GM10266 (cell line): ENCODE measurements around the gene NOS1.

Experiments
- DNase-seq: peaks from one replicate; pipeline ENCODE4 v3.0.0; 2012; ENCODE audit errors: extremely low spot score
- TF ChIP-seq, protein P1 (sequence below): IDR thresholded peaks from 2 replicates; pipeline ENCODE4 v1.5.1; 2012; ENCODE audit warnings: mild to moderate bottlenecking, low read depth; ENCODE audit not compliant: control insufficient read depth, insufficient read depth; ENCODE audit errors: missing control alignments

NOS1 gene

DNA sequence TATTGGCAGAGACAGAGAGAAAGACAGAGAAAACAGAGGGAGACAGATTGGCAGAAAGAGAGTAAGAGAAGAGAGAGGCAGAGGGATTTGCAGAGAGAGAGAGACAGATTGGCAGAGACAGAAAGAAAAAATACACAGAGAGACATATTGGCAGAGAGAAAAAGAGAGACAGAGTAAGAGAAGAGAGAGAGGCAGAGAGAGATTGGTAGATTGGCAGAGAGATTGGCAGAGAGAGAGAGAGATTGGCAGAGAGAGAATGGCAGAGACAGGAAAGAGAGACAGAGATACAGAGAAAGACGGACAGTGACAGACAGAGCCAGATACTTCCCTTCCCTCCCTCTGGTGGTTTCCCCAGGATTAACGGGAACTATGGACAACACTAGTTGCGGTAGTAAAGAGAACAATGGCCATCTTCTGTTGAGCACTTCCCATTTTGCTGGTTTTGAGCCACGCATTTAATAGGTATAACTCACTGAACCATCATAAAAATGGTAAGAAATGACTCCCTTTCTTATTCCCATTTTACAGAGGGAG lies 2.6 kb upstream of the NOS1 start:
- DNase-seq: no peak
- TF ChIP-seq, protein P1, sequence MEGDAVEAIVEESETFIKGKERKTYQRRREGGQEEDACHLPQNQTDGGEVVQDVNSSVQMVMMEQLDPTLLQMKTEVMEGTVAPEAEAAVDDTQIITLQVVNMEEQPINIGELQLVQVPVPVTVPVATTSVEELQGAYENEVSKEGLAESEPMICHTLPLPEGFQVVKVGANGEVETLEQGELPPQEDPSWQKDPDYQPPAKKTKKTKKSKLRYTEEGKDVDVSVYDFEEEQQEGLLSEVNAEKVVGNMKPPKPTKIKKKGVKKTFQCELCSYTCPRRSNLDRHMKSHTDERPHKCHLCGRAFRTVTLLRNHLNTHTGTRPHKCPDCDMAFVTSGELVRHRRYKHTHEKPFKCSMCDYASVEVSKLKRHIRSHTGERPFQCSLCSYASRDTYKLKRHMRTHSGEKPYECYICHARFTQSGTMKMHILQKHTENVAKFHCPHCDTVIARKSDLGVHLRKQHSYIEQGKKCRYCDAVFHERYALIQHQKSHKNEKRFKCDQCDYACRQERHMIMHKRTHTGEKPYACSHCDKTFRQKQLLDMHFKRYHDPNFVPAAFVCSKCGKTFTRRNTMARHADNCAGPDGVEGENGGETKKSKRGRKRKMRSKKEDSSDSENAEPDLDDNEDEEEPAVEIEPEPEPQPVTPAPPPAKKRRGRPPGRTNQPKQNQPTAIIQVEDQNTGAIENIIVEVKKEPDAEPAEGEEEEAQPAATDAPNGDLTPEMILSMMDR: no peak

DNA sequence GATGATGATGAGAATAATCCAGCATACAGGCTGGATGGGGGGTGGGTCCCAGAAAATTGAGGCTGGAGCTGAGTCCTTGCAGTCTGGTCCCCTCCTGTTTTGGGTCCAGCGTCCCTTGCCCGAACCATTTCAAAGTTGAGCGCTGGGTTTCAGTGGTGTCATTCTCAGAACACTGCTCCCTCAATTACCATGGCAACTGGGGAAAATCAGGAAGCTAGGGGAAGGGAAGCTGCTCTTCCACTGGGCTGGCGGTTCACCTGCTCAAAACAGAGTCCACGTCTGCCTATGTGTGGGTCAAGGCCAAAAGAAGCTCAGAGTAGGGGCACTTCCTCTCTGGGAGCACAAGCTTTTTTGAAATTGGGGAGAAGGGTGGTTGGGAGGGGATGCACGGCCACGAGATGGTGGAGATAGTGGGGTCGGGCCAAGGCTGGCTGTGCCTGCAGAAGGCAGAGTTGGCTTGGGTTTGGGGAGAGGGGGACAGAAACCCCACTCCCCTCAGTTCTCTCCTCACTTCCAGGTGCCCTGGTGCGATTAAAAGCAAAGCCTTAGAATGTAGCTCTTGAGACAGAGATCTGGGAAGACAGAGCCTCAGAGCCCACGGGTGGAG lies 1.7 kb upstream of the NOS1 start:
- DNase-seq: no peak
- TF ChIP-seq, protein P1: no peak

DNA sequence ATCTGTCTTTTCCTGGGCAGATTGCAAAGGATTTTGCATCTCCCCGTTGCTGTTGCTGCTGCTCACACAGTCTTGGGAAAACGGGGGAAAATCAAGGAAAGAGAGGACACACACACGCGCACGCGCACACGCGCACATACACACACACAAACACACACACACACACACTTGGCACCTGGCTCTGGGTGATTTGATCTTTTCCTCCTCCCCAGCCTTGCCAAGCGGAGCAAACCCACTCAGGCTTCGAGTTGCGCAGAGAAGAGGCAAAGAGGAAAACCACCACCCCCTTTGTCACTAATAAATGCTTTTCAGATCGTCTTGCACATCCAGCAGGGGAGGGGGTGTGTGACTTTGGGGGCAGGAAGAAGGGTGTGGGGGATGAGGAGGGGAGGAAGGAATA lies 965 bp upstream of the NOS1 start:
- no peak for DNase-seq
- TF ChIP-seq, protein P1: no peak

DNA sequence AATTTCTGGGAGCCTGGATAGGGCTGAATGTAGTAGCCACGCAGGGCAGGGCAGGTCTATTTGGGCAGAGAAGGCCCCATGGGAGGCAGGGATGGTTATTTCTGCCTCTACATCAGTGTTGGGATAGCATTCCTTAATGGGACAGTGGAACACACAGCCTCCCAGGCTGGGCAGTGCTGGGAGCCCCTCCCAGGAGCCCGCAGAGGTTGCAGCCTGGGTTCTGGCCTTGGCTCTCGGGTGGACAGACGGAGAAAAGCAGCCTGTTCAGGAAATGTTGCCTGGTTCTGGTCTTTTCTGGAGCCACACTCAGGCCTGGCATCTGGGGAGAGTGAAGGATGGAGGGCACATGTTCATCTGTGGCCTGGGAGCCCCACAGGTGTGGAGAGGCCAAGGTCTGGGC lies 479 bp upstream of the NOS1 start:
- TF ChIP-seq, protein P1: no peak
- DNase-seq: no peak

DNA sequence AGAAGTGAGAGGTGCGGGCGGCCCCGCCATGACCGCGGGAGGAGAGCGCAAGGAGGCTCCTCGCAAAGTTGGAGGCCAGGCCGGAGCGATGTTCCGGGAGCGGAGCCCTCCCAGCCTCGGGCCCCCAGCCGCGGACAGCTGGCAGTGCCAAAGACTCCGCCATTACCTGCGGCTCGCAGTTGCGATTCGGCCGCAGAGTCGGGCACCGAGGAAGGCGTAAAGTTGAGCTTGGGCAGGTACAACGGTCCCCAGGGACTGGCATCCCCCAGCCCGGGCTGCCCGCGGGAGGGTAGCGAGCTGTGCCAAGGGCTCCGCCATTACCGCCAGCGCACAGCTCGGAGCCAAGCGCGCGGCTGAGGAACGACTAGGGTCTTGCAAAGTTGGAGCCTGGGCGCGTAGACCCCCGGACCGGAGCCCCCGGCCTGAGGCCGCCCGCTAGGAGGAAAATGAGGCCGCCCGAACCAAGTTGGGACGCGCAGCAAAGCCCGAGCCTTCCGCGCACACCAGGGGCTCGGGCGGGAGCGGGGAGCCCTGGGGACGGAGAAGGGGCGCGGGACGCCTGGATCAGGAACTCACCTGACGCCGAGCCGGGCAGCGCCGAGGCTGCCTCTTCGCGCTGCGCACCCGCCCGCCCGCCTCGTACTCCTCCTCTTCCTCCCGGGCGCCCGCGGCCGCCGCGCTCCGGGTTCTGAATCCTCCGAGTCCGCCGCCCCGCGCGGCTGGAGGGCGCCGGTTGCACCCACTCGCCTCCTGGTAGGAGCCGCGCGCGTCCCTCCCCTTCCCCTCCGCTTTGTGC lies 677 bp downstream of the NOS1 start:
- no peak for DNase-seq
- TF ChIP-seq, protein P1: no peak

DNA sequence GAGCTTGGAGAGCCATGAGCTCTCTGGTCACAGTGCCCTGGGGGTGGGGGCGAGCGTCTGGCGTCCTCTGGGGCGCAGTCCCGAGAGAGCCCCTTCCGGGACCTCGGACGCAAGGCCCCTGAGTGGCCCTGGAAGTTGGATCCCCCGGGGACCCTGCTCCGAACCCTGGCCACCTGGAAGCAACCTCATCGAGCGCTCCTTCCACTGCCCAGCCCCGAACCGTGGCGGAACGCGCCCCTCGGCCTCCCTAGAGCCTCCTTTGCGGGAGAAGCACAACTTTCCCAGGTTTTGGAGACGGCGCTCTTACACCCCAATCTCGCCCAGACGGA lies 1.2 kb downstream of the NOS1 start:
- TF ChIP-seq, protein P1: no peak
- no peak for DNase-seq
